HG02973 (cell line): ENCODE data around the gene SCP2.

Source experiments
- ATAC-seq: cut with Tn5 transposase; IDR thresholded peaks from one replicate; pipeline ENCODE4 v1.9.1; 2021; ENCODE audit warnings: moderate library complexity; ENCODE audit not compliant: unreplicated experiment

SCP2 gene

GRCh38 chr1:52927212-52928014 is at the start of gene SCP2:
TSS of gene SCP2 (plus strand) at chr1:52927276. CDS start at chr1:52927397, 121 bp downstream.
- no peak for ATAC-seq

- ATAC-seq, result no peak
These were observed 49.5 kb upstream of the SCP2 start for GRCh38 chr1:52877554-52877953.

GRCh38 chr1:52880206-52880605 is 46.9 kb upstream of the SCP2 start:
- ATAC-seq, result no peak

- no peak for ATAC-seq
These were observed 39.6 kb upstream of the SCP2 start for GRCh38 chr1:52887483-52887882.

GRCh38 chr1:52892424-52893215 is 34.5 kb upstream of the SCP2 start:
- ATAC-seq, result no peak

- ATAC-seq, result no peak
These were observed 27.6 kb upstream of the SCP2 start for GRCh38 chr1:52899445-52899894.

GRCh38 chr1:52900402-52900801 is 26.7 kb upstream of the SCP2 start:
- ATAC-seq, result no peak

- no peak for ATAC-seq
These were observed 25.7 kb upstream of the SCP2 start for GRCh38 chr1:52901384-52901783.

- ATAC-seq, result no peak
These were observed 22.7 kb upstream of the SCP2 start for GRCh38 chr1:52904208-52904926.

GRCh38 chr1:52904927-52905698 is 22.0 kb upstream of the SCP2 start:
- ATAC-seq, result no peak

- ATAC-seq, result no peak
These were observed 20.9 kb upstream of the SCP2 start for GRCh38 chr1:52906135-52906603.

- no peak for ATAC-seq
These were observed 19.8 kb upstream of the SCP2 start for GRCh38 chr1:52907068-52907811.

GRCh38 chr1:52907812-52908153 is 19.3 kb upstream of the SCP2 start:
- no peak for ATAC-seq

- ATAC-seq, result no peak
These were observed 15.5 kb upstream of the SCP2 start for GRCh38 chr1:52911541-52911940.

GRCh38 chr1:52913014-52913413 is 14.1 kb upstream of the SCP2 start:
- ATAC-seq, result no peak

GRCh38 chr1:52913537-52913936 is 13.5 kb upstream of the SCP2 start:
- ATAC-seq, result no peak

GRCh38 chr1:52914463-52914862 is 12.6 kb upstream of the SCP2 start:
- no peak for ATAC-seq

- ATAC-seq, result no peak
These were observed 11.7 kb upstream of the SCP2 start for GRCh38 chr1:52915211-52915854.

GRCh38 chr1:52915855-52916220 is 11.2 kb upstream of the SCP2 start:
- ATAC-seq, result no peak
